GM18909 (cell line): ENCODE data around the gene CST8.

Experiments
- ATAC-seq: cut with Tn5 transposase; IDR thresholded peaks from one replicate; pipeline ENCODE4 v1.9.1; 2021; ENCODE audit warnings: mild to moderate bottlenecking; ENCODE audit not compliant: unreplicated experiment, poor library complexity

CST8 gene

GRCh38 chr20:23515250-23515939 is 24.5 kb downstream of the CST8 start:
- ATAC-seq = no peak

GRCh38 chr20:23517719-23518118 is 26.8 kb downstream of the CST8 start:
- ATAC-seq = no peak

GRCh38 chr20:23519556-23519955 is 28.6 kb downstream of the CST8 start:
- no peak for ATAC-seq

GRCh38 chr20:23520185-23520584 is 29.3 kb downstream of the CST8 start:
- peak; percentile 59 for ATAC-seq

GRCh38 chr20:23524146-23524545 is 33.2 kb downstream of the CST8 start:
- no peak for ATAC-seq

GRCh38 chr20:23526850-23527249 is 35.9 kb downstream of the CST8 start:
- ATAC-seq = no peak

GRCh38 chr20:23528867-23529431 is 38.0 kb downstream of the CST8 start:
- no peak for ATAC-seq

- no peak for ATAC-seq
These were observed 40.1 kb downstream of the CST8 start for GRCh38 chr20:23530937-23531567.

GRCh38 chr20:23532533-23532932 is 41.6 kb downstream of the CST8 start:
- no peak for ATAC-seq

- ATAC-seq = no peak
These were observed 42.2 kb downstream of the CST8 start for GRCh38 chr20:23533161-23533560.

- no peak for ATAC-seq
These were observed 44.1 kb downstream of the CST8 start for GRCh38 chr20:23534801-23535593.

- ATAC-seq = no peak
These were observed 45.5 kb downstream of the CST8 start for GRCh38 chr20:23536328-23536974.

GRCh38 chr20:23537030-23537429 is 46.1 kb downstream of the CST8 start:
- no peak for ATAC-seq

GRCh38 chr20:23540624-23541023 is 49.7 kb downstream of the CST8 start:
- ATAC-seq = no peak

- ATAC-seq = no peak
These were observed 50.4 kb downstream of the CST8 start for GRCh38 chr20:23541330-23541729.

GRCh38 chr20:23541776-23542175 is 50.9 kb downstream of the CST8 start:
- no peak for ATAC-seq

GRCh38 chr20:23542801-23543200 is 51.9 kb downstream of the CST8 start:
- ATAC-seq = no peak

- no peak for ATAC-seq
These were observed 53.2 kb downstream of the CST8 start for GRCh38 chr20:23544133-23544532.
